ENCODE measurements around the gene UBE2G1.

UBE2G1 gene

DNA sequence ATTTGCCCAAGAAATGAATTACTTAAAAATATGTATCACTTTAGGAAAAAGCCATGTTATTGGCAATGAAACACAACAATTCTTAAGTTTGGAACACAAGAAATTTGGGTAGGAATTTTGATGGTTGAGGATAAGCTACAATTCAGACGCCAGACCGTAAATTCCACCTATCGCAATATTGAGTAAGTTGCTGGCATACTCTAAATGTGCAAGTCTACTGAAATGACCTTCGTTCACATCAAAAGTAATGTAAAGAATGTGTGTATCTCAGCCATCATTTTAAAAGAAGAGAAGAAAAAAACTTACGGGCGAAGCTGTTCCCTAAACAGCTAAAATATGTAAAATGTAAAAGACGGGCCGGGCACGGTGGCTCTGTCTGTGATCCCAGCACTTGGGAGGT is 33.4 kb downstream of the UBE2G1 start:
- no peak for DNase-seq

DNA sequence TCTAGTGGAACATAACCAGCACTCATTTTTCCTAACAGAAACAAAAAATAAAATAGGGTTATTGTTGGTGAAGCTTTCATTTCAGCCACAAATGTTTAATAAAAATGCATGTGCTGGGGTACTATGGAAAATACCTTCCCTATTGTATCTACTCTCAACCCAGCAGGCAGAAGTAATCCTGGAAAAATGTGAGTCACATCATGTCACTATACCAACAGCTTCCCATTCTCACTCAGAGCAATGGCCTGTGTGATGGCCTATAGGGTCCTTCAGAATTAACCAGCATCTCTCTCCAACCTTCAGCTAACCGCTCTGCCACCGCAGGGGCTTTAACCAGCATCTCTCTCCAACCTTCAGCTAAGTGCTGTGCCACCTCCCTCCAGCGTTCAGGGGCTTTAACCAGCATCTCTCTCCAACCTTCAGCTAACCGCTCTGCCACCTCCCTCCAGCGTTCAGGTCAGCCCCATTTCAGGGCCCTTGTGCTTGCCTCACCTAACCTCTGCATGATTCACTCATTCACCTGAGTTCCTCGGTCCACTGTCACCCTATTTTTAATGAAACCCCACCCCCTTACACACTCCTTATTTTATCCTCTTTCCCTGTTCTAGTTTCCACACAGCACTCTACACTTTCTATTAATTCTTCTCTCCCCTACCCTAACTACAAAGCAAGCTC is 34.0 kb downstream of the UBE2G1 start:
- DNase-seq: no peak

DNA sequence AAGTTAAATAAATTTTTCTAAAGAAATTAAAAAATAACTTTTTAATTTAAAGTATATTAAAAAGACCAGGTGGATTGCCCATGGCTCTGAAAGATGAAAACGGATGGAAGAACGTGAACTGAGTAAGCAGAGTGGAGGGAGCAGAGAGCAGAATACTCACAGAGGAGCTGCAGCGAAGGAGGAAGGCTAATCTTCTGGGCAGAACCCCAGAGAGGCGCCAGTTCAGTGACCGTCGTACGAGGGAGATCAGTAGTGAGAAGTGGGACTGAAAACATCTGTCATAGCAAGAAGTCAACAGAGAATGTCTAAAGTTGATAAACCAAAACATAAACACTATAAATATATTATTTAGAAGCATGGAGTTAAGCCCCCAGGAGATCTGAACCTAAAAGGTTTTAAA is 34.9 kb downstream of the UBE2G1 start:
- DNase-seq: no peak

DNA sequence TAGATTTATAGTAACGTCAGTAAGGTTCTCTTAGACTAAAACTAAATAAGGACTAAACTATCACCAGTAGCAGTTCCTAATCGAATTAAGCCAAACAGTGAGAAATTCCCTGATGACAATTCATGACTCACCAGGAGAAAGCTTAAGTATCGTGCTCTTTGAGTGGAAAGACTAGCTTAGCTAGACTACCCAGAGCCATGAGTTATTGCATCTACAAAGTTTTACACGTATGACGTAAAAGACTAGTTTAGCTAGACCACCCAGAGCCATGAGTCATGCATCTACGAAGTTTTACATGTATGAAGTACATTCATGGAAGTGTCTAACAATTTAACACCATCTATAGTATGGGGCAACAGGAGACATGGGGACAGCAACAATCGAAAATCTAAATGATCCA is 36.6 kb downstream of the UBE2G1 start:
- DNase-seq: no peak

DNA sequence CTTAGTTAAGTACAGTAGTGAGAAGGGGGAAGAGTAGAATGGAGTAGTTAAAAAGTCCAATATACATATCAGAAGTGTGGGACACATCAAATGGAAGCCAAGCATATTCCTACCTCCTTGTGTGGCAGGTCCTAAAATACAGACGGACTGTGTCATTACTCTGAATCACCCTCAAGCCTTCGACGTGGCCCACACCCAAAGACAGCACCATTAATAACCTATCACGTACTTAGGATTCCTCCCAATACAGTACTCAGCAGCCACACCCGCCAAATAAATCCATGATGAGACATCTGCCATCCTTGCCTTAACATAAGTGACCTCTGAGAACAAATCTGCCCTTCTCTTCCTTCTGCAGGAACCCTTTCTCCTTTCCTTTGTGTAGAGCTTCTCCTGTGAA is 38.9 kb downstream of the UBE2G1 start:
- no peak for DNase-seq

DNA sequence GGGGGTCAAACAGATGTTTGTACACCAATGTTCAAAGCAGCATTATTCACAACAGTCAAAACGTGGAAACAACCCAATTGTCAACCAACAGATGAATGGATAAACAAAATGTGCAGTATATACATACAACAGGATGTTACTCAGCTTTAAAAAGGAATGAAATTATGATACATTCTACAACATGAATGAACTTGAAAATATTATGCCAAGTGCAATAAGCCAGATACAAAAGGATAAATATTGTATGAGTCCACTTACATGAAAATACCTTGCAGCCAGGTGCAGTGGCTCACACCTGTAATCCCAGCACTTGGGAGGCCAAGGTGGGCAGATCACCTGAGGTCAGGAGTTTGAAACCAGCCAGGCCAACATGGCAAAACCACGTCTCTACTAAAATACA is 39.9 kb downstream of the UBE2G1 start:
- DNase-seq: no peak

DNA sequence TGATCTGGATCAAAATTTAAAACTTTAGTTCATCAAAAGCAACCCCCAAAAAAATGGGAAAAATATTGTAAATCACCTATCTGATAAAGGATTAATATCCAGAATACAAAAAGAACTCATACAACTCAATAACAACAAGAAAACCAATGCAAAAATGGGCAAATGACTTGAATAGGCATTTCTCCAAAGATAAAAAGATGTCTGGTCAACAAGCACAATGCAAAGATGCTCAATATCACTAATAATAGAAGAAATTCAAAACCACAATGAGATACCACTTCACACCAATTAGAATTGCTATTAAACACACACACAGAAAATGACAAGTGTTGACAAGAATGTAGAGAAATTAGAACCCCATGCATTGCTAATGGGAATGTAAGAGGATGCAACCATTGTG is 40.4 kb downstream of the UBE2G1 start:
- DNase-seq: no peak

DNA sequence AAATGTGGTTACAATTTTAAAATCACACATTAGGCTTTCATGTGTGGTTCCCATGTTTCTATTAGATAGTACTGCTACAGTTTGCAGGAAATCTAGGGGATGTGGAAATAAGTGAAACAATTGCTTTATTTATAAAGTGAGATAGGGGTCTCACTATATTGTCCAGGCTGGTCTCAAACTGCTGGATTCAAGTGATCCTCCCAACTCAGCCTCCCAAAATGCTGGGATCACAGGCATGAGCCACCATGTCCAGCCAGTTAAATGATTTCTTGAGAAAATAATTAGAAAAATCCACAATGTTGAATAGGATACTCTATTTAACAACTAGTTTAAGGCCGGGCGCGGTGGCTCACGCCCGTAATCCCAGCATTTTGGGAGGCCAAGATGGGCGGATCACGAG is 42.0 kb downstream of the UBE2G1 start:
- DNase-seq: no peak

DNA sequence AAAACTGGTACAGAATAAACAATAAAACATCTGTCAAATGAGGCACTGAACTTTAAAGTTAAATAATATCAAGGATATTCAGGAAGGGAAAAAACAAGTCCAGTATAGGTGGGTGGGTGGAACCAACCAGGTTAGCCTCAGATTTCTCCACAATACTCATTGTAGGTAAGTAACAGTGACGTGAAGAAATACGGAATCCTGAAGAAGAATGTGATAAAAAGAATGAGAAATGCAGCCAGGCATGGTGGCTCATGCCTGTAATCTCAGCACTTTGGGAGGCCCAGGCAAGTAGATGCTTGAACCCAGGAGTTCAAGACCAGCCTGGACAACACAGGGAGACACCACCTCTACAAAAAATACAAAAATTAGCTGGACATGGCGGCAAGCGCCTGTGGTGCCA is 47.3 kb downstream of the UBE2G1 start:
- no peak for DNase-seq

DNA sequence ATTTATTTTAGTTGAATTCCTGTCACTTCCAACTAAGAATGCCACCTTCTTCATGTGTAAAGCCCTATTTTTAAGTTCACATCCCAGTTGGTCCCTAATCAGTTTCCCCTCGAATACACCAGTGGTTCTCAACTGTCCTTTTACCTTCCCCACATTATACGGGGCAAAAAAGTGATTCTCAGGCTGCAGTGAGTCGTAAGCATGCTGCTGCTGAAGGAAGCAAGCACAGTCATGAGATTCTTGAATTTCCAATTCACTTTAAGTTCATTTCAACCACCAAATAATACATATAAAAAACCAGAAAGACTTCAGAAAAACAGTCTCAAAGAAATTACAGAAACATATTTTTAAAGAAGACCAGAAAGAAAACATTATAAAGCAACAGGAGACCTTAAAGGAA is 47.9 kb downstream of the UBE2G1 start:
- no peak for DNase-seq

DNA sequence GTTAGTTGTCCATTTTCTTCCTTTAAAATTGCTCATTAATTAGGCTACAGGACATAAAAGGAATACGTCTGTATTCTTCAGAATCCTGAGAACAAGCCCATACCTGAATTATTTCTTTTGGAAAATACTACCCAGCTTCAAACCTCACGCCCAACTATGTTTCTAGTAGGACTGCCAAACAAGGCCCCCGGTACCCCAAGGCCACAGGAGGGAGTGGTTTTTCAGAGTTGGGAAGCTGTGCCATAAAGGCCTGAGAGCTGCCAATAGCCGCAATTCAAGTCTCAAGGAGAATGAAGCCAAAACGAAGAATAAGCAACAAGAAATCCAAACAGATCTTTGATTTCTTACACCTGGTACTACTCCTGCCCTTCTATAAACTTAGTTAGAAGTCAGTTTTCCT is 48.3 kb downstream of the UBE2G1 start:
- DNase-seq: no peak

DNA sequence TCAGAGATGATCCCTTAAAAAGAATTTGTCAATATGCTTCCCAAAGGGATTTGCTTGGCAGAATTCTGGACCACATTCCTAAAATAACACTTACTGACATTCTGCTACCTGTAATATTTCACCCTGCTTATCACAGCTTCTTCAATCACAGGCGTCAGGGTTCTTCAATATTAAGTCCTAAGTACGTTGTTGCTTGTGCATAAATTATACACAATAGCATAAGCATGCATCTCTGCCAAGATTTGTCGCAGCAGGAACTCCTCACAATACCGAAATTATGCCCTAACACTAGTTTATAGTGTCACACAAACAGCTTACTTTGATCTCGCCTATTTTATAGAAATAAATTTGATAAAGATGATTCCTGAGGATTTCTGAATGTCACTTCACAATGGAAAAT is 48.9 kb downstream of the UBE2G1 start:
- DNase-seq: no peak

DNA sequence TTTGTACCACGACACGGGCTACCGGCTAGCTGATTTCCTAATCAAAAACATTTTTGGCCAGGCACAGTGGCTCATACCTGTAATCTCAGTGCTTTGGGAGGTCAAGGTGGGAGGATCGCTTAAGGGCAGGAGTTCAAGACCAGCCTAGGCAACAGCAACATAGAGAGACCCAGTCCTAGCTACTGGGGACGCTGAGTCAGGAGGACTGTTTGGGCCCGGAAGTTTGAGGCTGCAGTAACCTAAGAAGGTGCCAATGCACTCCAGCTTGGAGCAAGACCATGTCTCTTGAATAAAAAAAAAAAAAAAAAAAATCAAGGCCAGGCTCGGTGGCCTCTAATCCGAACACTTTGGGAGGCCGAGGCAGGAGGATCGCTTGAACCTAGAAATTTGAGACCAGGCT is 49.8 kb downstream of the UBE2G1 start:
- DNase-seq: no peak

DNA sequence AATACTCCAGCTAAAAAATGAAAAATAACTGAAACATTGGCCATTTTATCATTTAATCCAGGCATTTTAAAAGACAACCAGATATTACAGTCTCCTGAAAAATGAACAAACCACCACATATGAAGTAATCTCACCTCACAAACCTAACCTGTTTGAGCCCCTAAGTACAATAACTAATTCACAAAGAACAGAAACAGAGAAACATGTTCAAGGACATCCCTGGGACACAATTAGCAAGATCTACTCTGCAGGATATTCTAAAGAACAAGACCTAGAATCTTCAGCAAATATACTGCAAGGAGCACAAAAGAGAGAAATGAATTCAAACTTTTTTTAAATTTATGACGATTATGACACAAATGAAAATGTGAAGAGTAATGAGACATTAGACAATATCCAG is 51.9 kb downstream of the UBE2G1 start:
- no peak for DNase-seq

DNA sequence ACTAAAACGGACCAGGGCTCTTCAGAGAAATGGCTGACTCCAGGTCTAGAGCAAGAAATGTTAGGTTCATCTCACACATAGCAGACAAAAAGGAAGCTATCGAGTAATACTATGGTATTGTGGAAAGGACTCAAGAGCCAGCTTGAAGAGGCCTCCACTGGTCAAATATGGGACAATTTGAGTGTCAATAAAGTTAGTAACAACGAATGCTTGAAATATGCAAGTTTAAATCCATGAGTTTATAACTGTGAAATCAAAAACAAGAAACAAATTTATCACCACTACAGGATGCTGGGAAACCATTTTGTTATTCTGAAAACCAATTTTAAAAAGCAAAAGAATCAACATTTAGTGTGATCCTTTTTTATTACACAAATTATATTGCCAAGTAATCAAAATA is 52.3 kb downstream of the UBE2G1 start:
- no peak for DNase-seq

DNA sequence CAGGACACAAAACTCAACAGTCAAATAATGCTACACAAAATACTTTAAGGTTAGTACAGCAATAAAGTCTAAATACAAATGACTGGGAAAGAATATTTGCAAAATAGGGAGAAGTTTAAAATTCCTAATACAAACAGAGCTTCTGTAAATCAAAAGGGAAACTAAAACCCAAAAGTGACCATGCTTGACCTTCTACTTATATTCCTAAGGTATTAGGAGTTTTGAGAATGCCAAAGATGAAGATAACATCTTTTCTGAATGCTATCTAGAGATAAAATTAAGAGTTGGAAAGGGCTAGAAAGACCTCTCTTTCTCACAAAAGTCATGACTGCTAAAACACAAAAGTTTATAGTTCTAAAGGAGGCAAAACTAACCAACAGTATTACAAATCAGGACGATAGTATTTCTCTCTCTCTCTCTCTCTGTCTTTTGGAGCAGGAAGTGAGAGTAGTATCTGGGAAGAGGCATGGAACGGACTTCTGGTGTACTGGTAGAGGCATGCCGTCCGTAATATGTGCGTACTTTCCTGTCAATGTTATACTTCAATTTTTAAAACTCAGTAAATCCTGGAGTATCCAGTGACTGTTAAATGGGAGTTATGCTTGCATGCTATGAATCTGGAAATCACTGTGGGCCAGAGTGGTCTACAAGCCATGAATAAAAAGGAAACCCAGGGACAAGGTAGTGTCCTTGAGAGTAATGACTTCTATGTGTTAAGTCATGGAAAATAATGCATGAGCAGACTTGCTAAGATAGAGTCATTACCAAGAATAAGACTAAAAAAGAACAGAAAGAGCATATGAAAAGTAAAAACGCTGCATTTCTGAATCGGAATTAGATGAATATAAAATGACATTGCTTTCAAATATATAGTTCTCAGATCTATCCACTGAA is 53.0 kb downstream of the UBE2G1 start:
- DNase-seq: no peak

DNA sequence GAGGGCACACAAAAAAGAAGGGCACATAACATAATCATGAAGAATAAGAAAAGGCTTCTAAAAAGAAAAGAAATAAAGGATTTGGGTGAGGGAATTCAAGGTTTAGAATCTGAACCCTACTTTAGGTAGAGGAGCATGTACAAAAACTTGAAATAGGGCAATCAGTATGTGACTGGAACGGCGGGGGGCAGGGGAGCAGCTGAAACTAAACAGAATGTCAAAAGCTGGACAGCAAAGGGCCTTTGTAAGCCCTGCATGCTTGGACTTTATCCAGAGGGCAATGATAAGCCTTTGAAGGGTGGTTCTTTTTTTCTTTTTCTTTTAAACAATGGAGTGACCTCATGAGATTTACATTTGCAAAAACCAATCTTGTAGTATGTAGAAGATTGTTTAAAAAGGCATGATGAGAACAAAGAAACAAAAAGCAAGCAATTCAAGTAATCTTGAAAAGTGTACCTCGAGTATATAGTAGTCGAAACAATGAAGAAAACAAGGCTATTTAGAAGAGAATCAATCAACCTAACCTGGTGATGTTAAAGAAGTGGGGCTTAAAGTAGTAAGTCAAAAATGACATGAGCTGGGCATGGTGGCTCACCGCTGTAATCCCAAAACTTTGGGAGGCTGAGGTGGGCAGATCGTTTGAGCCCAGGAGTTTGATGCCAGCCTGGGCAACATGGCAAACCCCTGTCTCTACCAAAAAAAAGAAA is 56.0 kb downstream of the UBE2G1 start:
- no peak for DNase-seq

DNA sequence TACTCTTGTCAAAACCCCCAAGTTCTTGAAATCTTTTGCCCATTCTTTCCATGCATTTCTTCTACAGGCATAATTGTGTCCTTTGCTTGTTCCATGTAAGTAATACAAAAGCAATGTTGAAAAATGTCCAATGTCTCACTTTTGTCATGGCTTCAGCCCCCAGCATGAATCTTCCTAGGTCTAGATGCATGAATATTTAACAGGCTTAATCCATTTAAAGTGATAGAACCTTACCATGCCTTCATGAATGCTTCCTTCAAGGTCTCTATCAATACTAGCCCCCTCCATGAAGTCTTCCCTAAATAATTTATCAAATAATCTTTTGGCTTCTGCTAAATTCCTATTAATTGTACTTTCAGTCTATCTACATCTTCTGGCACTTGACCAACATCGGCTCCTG is 56.6 kb downstream of the UBE2G1 start:
- no peak for DNase-seq

DNA sequence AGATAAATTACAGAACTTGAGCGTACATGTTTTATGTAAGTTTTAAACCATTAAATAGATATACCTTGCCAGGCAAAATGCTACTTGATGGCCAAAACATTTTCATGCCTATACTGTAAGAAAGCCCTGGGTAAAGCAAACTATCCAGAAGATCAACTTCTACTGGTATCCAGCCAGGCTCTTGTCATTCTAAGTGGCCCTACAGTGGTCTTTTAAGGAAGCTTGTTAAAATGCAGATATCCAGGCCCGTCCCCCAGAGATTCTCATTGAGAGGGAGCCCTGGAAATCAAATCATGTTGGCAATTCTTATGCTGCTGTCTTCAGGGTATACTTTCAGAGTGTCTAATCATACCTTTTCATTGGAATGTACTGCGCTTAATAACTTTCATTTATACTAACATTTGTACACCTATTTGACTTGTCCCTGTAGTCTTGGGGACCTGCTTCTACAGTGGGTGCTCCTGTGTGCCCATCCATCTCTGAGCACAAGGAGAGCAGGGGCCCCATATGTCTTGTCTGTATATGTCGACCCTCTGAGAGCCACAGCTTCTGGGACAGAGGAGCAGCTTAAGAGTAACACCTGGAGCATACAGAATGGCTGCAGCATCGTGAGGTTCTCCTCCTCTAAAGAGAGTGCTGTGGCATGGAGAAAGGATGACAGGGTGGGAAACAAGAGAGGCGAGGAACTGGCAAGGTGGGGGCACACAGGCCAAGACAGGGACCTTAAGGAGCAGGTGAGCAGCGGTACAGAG is 59.1 kb downstream of the UBE2G1 start:
- DNase-seq: no peak

DNA sequence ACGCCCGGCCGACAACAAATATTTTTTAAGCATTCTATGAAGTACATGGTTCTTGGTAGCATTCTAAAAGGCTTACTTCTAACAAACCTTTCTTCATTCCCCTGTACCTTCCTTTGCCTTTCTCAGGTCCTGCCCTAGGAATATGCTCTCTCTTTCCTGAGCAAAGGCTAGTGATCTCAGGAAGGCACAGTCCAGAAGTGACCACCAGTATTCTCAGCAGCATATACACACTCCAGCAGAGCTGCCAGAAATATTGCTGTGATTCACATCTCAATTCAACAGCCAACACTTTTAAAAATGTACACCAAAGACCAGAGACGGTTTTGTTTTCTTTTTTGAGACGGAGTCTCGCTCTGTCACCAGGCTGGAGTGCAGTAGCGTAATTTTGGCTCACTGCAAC is 61.3 kb downstream of the UBE2G1 start:
- no peak for DNase-seq

DNA sequence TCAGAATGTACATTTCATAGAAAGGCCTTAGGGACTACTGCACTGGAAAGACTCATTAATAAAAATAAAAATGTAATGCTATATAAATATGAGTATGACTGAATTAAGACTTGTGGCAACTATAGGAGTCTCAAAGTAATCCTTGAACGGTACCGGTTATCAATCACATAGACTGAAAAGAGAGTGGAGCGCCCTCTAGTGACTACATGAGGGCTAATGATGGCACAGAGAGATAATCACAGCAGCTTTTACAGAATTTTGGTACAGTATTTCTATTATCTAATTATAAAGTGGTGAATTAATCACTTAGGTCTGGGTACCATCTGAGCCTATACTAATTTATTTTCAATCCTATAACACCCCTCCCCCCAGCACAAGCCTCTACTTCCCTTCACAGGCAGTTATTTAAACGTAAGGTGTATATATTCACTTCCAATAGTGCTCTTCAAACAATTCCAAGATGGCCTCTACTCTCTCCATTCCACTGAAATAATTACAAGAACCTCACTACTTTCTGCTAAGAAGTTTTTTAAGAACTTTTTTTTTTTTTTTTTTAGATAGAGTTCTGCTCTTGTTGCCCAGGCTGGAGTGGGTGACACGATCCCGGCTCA is 62.0 kb downstream of the UBE2G1 start:
- DNase-seq: no peak

DNA sequence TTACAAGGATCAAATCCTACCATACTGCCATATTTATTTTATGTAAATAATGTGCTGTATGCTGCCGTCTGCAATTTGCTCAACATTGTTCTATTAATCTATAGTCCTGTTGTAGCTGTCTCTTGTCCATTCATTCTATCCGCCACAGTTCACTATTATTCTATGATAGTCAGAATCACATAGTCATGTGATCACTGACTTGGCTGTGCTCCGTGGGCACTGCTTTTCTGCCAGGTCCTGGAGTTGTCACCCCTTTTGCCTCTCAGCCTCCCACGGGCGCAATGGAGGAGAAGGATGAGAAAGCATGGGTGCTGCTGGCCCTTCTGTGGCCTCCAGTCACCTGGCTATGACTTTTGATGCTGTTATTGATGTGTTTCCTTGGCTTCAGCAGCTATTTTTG is 65.4 kb downstream of the UBE2G1 start:
- no peak for DNase-seq

DNA sequence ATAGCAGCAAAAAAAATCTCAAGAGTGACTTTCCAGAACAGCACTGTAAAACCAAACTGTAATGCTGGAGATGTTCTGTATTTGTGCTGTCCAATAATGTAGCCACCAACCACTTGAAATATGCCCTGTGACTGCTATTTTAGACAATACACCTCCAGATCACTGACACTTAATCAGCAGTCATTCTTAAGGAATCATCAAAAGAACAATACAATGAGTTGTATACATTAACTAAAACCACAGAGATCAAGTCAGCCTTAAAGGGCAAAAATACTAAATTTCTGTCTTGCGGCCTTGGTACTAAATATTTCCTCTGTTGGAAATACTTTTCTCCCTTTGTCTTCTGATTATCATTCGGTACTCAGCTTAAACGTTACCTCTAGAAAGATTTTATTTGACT is 69.1 kb downstream of the UBE2G1 start:
- no peak for DNase-seq

Measured in activated gamma-delta T cell (primary cell).